NCI-H2029 (cell line): ENCODE results near the gene ICAM5.
A peak's percentile ranks its signal among the peaks of the same experiment; 100 is the strongest.
"Not testable (repeated sequence)": the region's sequence is repeated elsewhere in the genome, so short reads cannot be mapped to it uniquely, and the experiment has no call there.

Experiments
- DNase-seq: peaks from one replicate; lab custom pipeline; 2025; lab: John Stamatoyannopoulos, UW

Gene ICAM5

GRCh38 chr19:10320602-10321416 is 31.1 kb downstream of the ICAM5 start:
- DNase-seq, result no peak

DNA sequence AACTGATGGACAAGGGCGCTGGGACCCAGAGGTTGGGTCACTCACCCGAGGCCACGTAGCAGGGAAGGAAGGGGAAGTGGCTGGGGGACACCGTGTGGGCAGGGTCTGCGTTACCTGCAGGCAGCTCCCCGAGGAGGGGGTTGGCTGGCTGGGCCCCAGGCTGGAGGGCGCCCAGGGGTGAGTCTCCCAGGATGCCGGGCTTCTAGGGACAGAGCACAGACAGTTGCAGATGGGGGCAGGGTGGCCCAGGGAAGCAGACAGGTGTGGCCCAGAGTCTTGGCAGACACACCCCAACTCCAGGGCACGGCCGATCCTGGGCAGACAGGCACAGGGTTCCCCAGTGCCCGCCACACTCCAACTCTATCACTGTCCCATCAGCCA is 31.7 kb downstream of the ICAM5 start:
- DNase-seq, result no peak

GRCh38 chr19:10321874-10322835 is 32.4 kb downstream of the ICAM5 start:
- no peak for DNase-seq

- DNase-seq, result no peak
These were observed 36.0 kb downstream of the ICAM5 start for GRCh38 chr19:10325732-10326131.

- no peak for DNase-seq
These were observed 38.0 kb downstream of the ICAM5 start for GRCh38 chr19:10327793-10328192.

- no peak for DNase-seq
These were observed 39.0 kb downstream of the ICAM5 start for GRCh38 chr19:10328558-10329429.

DNA sequence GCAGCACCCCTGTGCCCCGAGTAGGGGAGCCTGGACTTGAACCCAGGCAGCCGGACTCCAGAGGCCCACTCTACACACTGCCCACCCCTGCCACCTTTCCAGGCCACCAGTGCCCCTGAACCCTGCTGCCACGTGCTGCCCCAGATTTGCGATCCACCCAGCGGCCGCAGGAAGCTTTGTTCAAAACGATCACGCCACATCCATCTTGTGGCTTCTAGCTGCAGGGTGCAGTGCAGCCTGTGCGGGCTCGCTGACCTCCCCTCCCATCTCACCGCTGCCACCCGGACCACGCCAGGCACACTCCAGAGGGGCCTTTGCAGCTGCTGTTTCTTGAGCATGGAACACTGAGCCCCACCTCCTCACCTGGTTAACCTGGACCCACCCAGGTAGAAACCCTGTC is 39.8 kb downstream of the ICAM5 start:
- no peak for DNase-seq

DNA sequence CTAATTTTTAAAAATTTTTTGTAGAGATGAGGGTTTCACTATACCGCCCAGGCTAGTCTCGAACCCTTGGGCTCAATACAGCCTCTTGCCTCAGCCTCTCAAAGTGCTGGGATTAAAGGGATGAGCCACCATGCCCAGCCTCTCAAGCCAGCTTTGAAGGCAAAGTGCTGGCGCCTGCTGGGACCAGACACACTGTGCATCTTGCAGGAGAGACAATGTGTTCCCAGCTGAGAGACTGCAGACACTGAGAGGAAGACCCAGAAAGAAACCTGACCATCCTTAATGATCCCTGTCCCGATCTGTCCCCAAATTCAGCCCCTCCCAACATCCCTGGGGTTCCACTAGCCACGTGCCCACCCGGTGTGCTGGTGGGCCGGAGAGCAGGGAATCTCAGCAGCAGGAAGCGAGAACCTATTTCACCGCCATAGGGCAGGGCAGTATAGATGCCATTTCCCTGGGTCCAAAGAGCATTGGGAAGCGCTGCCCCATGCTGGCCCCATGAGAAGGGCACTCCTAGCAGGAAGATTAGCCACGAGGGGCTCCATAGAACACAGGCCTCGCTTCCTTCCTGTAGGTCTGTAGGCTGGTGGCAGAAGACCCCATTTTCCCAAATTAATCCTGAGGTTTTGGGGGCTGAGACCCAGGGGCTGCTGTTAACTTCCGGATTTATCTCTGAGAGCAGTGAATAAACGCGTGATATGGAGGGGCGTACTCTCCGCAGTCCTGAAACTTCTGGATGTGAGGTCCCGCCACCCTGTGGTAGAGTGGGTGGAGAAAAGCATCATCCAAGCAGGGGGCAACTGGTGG is 42.6 kb downstream of the ICAM5 start:
- DNase-seq, result no peak

GRCh38 chr19:10332965-10333757 is 43.4 kb downstream of the ICAM5 start, which contains the start of gene RAVER1:
Gene RAVER1, minus strand, starts transcription at chr19:10333529. Its CDS starts 22 bp downstream, at chr19:10333507.
- DNase-seq, result peak; percentile 93

GRCh38 chr19:10333758-10334587 is 44.2 kb downstream of the ICAM5 start:
- DNase-seq, result no peak

DNA sequence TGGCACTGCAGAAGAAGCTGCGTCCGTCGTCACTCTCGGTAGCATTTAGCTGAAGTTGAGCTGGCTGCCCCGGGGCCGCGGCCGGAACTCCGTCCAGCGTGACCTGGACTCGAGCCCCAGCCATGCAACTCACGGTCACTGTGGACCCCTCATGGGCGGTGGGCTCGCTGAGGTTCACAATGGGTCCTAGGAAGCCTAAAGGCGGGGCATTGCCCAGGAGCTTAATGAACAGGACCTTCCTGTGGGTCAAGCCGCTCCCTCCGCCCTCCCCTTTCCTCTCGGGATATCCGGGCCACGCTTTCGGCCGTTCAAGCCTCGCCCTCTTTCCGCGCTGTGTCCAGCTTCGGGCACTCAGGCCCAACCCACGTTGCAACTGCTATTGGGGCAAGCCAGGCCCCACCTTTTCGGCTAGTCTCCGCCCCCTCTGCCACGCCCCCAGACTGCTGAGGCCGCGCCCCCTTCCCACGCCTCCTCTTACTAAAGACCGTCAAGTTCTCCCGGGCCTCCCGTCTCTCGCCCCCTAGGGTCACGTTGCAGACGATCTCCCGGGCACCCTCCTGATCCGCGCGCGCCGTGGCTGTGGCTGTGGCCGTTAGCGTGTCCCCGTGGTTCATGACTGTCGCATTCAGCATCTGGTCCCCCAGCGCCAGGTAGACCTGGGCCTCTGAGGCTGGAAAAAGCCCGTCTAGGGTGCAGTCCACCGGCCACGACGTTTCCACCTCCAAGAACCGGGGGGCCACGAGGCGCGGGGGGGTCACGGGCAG is 45.0 kb downstream of the ICAM5 start:
- DNase-seq, result peak; percentile 65

- DNase-seq, result no peak
These were observed 45.7 kb downstream of the ICAM5 start for GRCh38 chr19:10335352-10335985.

GRCh38 chr19:10336725-10337124 is 47.0 kb downstream of the ICAM5 start:
- not testable (repeated sequence) for DNase-seq

- no peak for DNase-seq
These were observed 49.2 kb downstream of the ICAM5 start for GRCh38 chr19:10338940-10339339.

- DNase-seq, result no peak
These were observed 49.7 kb downstream of the ICAM5 start, which contains the start of gene ICAM3 for GRCh38 chr19:10339380-10339960. Gene ICAM3, minus strand, starts transcription at chr19:10339624. Its CDS starts 10 bp downstream, at chr19:10339614.

GRCh38 chr19:10339977-10340376 is 50.2 kb downstream of the ICAM5 start:
- DNase-seq, result no peak

DNA sequence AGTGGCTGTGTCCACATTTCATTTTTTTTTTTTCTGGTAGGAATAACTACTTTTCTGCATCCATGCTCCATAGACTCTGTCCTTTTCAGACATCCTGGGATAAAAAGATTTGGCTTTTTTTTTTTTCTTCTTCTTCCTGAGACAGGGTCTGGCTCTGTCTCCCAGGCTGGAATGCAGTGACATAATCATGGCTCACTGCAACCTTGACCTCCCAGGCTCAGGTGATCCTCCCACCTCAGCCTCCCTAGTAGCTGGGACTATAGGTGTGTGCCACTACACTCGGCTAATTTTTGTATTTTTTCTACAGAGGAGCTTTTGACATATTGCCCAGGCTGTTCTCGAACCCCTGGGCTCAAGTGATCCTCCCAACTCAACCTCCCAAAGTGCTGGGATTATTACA is 53.7 kb downstream of the ICAM5 start:
- DNase-seq, result no peak
